K562 (cell line): ENCODE measurements around the gene TMBIM4. TPM values are rescaled to one million over a fixed set of nuclear protein-coding genes. Genes with fewer than 3 reads are reported as not detected.
A peak's percentile ranks its signal among the peaks of the same experiment; 100 is the strongest.

Source experiments
- DDX20 ChIP-seq: fragments of 450-650 bp; IDR thresholded peaks from 2 replicates; pipeline ENCODE4 v1.6.1; 2016; ENCODE audit warnings: missing genetic modification characterization, low read depth, mild to moderate bottlenecking, missing compliant biosample characterization, moderate library complexity
- LCOR ChIP-seq: sonication (generic); formaldehyde crosslinking; IDR thresholded peaks from 2 replicates; pipeline ENCODE4 v1.8.0; 2022; ENCODE audit warnings: mild to moderate bottlenecking, missing genetic modification reagents
- NFE2L1 ChIP-seq: fragments of 450-650 bp; IDR thresholded peaks from 2 replicates; pipeline ENCODE4 v1.6.1; 2016; ENCODE audit warnings: missing genetic modification characterization, low read depth, mild to moderate bottlenecking, missing compliant biosample characterization, moderate library complexity, borderline replicate concordance
- PRDM10 ChIP-seq: fragments of 450-650 bp; IDR thresholded peaks from 2 replicates; pipeline ENCODE4 v1.6.1; 2018; ENCODE audit not compliant: partially characterized antibody
- SRSF1 ChIP-seq: fragments of 200-400 bp; formaldehyde crosslinking; IDR thresholded peaks from 2 replicates; pipeline ENCODE4 v1.6.1; 2017; ENCODE audit warnings: mild to moderate bottlenecking, low read depth, low read length, moderate library complexity
- TCF7L2 ChIP-seq: fragments of 150-350 bp; IDR thresholded peaks from 2 replicates; pipeline ENCODE4 v1.6.1; 2016; ENCODE audit warnings: low read depth, mild to moderate bottlenecking, low read length, moderate library complexity
- ZBTB2 ChIP-seq: fragments of 450-650 bp; IDR thresholded peaks from 2 replicates; pipeline ENCODE4 v1.6.1; 2016; ENCODE audit warnings: antibody characterized with exemption
- ZNF280B ChIP-seq: fragments of 250-450 bp; sonication (Bioruptor Pico); IDR thresholded peaks from 2 replicates; pipeline ENCODE4 v1.5.1; 2021; ENCODE audit warnings: mild to moderate bottlenecking
- ZNF512 ChIP-seq: IDR thresholded peaks from 2 replicates; pipeline ENCODE4 v1.6.1; 2016; ENCODE audit warnings: missing genetic modification characterization, missing compliant biosample characterization
- polyA plus RNA-seq, 8 experiments: library from polyadenylated mRNA; depleted of rRNA in 4 of 8; stranded (reverse) in 5 of 8; unstranded in 3 of 8; fragments of >200 nt; fragmentation: Nextera tagmentation in 2 of 8; fragmentation: Illumina TruSeq in 1 of 8; extraction: Ambion mirVana in 2 of 8; extraction: Trizol in 1 of 8; gene quantifications; 2 replicates each; pipeline versions ENCODE4 v1.2.1 to v1.2.3, GENCODE V29; 2011 to 2014; ENCODE audit warnings: inconsistent platforms in 1 of 8, missing spikeins in 1 of 8
- total RNA-seq, 7 experiments: library from RNA; depleted of rRNA in 6 of 7; stranded (reverse); fragments of >200 nt in 6 of 7; fragmentation: Illumina TruSeq in 2 of 7; extraction: Trizol in 2 of 7; gene quantifications; 2 replicates each; pipeline versions ENCODE4 v1.2.1 to v1.2.3, GENCODE V29; 2011 to 2021; ENCODE audit warnings: low replicate concordance in 1 of 7
- TF ChIP-seq, protein P1 (sequence below): fragments of 250-450 bp; sonication (Bioruptor Pico); IDR thresholded peaks from 2 replicates; pipeline ENCODE4 v1.8.0; 2021; ENCODE audit warnings: moderate library complexity, mild to moderate bottlenecking, inconsistent platforms
- TF ChIP-seq, protein P2 (sequence below): sonication (generic); formaldehyde crosslinking; IDR thresholded peaks from 2 replicates; pipeline ENCODE4 v1.8.0; 2022; ENCODE audit warnings: missing genetic modification reagents, mild to moderate bottlenecking, borderline replicate concordance
- TF ChIP-seq, protein P3 (sequence below): sonication (generic); formaldehyde crosslinking; IDR thresholded peaks from 2 replicates; pipeline ENCODE4 v1.9.0; 2022; ENCODE audit warnings: mild to moderate bottlenecking, missing genetic modification reagents

Gene TMBIM4
- total and polyA plus RNA-seq, 9 of the 15 experiments (the other 6 are each of a cell fraction or from before 2014, with no cell fraction given) = 18.6 to 272 (median 50.0) TPM

DNA sequence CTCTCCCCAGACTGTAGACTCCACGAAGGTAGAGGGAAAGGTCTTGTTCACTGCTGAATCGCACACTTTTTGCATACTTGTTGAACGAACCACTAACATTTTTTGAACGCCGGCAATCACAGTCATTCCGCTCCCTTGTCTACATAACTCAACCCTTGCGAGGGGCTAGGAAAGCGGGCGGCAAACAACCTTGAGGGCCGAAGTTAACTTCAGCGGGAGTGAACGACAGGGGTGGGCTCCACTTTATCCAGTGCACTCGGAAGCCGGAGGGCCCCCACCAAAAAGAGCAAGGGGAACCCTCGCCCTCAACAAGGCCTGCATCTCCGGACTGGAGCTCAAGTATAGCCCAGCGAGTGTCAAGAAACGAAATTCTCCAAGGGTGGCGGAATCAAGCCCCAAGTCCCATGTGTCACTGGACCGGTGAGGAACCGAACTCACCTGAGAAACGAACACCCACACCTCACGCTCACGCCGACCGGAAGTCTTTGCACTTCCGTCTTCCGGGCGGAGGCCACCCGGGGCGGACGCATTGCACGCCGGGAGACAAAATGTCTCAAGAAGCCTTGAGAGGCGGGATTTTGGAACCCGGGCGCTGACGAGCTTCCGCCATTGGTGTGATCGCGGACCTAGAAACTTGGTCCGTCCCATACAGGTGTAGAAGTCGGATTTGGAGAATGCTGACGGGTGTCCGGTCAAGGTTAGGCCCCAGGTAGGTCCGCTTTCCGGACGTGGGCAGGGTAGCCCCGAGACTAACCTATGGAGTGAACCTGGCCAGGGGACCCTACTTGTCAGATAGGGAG lies 39.3 kb downstream of the TMBIM4 start, which contains the start of gene LLPH (continued):
- TF ChIP-seq NFE2L1 (tag) (no peak), TCF7L2 (no peak), PRDM10 (peak; percentile 55), ZNF512 (tag) (no peak), SRSF1 (no peak), LCOR (CRISPR knock-in tag) (0 out of 2 replicates have a peak, but pooled peaks have one; percentile 68), ZBTB2 (no peak), ZNF280B (CRISPR knock-in tag) (no peak), DDX20 (tag) (no peak)
- TF ChIP-seq, protein P1, sequence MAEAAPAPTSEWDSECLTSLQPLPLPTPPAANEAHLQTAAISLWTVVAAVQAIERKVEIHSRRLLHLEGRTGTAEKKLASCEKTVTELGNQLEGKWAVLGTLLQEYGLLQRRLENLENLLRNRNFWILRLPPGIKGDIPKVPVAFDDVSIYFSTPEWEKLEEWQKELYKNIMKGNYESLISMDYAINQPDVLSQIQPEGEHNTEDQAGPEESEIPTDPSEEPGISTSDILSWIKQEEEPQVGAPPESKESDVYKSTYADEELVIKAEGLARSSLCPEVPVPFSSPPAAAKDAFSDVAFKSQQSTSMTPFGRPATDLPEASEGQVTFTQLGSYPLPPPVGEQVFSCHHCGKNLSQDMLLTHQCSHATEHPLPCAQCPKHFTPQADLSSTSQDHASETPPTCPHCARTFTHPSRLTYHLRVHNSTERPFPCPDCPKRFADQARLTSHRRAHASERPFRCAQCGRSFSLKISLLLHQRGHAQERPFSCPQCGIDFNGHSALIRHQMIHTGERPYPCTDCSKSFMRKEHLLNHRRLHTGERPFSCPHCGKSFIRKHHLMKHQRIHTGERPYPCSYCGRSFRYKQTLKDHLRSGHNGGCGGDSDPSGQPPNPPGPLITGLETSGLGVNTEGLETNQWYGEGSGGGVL (CRISPR knock-in tag) = no peak
- TF ChIP-seq, protein P2, sequence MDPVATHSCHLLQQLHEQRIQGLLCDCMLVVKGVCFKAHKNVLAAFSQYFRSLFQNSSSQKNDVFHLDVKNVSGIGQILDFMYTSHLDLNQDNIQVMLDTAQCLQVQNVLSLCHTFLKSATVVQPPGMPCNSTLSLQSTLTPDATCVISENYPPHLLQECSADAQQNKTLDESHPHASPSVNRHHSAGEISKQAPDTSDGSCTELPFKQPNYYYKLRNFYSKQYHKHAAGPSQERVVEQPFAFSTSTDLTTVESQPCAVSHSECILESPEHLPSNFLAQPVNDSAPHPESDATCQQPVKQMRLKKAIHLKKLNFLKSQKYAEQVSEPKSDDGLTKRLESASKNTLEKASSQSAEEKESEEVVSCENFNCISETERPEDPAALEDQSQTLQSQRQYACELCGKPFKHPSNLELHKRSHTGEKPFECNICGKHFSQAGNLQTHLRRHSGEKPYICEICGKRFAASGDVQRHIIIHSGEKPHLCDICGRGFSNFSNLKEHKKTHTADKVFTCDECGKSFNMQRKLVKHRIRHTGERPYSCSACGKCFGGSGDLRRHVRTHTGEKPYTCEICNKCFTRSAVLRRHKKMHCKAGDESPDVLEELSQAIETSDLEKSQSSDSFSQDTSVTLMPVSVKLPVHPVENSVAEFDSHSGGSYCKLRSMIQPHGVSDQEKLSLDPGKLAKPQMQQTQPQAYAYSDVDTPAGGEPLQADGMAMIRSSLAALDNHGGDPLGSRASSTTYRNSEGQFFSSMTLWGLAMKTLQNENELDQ (CRISPR knock-in tag) = no peak
- TF ChIP-seq, protein P3, sequence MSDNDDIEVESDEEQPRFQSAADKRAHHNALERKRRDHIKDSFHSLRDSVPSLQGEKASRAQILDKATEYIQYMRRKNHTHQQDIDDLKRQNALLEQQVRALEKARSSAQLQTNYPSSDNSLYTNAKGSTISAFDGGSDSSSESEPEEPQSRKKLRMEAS (CRISPR knock-in tag) = peak; percentile 65
